ENCODE measurements around the gene WDR90. TPM values are rescaled to one million over a fixed set of nuclear protein-coding genes. Genes with fewer than 3 reads are reported as not detected.

The WDR90 gene
- total and polyA plus RNA-seq, 2 of the 13 experiments (the other 11 are each of a cell fraction or from before 2014, with no cell fraction given): 14.9 to 28.9 TPM

DNA sequence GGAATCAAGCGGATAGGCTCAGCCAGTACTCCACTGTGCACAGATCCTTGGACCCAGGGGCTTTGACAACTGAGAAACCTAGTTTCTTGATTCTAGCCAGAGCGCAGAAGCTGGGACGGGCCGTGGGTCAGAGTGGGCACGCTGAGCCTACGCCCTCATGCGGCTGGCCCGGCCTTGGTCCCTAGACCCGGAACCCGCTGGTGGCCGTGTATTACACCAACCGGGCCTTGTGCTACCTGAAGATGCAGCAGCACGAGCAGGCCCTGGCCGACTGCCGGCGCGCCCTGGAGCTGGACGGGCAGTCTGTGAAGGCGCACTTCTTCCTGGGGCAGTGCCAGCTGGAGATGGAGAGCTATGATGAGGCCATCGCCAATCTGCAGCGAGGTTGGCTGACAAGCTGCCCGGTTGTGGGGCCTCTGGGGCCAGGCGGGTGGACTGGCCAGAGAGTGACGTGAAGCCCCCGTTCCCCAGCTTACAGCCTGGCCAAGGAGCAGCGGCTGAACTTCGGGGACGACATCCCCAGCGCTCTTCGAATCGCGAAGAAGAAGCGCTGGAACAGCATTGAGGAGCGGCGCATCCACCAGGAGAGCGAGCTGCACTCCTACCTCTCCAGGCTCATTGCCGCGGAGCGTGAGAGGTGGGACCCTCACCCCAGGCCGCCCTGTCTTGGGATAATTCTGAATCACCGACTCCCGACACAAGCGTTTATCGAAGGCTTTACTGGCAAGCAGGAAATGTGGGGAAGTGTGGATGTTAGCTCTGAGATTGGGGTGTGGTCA lies 32.0 kb downstream of the WDR90 start (continued):
- peak; percentile 55; the same call in 1 of the 2 replicates for TF ChIP-seq SMAD1 (CRISPR knock-in tag; IDR thresholded peaks at IDR 0.05; ENCODE audit: borderline replicate concordance, low read depth)
- TF ChIP-seq, protein P1, sequence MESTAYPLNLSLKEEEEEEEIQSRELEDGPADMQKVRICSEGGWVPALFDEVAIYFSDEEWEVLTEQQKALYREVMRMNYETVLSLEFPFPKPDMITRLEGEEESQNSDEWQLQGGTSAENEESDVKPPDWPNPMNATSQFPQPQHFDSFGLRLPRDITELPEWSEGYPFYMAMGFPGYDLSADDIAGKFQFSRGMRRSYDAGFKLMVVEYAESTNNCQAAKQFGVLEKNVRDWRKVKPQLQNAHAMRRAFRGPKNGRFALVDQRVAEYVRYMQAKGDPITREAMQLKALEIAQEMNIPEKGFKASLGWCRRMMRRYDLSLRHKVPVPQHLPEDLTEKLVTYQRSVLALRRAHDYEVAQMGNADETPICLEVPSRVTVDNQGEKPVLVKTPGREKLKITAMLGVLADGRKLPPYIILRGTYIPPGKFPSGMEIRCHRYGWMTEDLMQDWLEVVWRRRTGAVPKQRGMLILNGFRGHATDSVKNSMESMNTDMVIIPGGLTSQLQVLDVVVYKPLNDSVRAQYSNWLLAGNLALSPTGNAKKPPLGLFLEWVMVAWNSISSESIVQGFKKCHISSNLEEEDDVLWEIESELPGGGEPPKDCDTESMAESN (CRISPR knock-in tag; conservative IDR thresholded peaks at IDR 0.05): 0 out of 2 replicates have a peak, but pooled peaks have one; percentile 15
- TF ChIP-seq TARDBP (CRISPR knock-in tag; IDR thresholded peaks at IDR 0.05): 0 out of 2 replicates have a peak, but pooled peaks have one; percentile 22
- TF ChIP-seq, protein P2, sequence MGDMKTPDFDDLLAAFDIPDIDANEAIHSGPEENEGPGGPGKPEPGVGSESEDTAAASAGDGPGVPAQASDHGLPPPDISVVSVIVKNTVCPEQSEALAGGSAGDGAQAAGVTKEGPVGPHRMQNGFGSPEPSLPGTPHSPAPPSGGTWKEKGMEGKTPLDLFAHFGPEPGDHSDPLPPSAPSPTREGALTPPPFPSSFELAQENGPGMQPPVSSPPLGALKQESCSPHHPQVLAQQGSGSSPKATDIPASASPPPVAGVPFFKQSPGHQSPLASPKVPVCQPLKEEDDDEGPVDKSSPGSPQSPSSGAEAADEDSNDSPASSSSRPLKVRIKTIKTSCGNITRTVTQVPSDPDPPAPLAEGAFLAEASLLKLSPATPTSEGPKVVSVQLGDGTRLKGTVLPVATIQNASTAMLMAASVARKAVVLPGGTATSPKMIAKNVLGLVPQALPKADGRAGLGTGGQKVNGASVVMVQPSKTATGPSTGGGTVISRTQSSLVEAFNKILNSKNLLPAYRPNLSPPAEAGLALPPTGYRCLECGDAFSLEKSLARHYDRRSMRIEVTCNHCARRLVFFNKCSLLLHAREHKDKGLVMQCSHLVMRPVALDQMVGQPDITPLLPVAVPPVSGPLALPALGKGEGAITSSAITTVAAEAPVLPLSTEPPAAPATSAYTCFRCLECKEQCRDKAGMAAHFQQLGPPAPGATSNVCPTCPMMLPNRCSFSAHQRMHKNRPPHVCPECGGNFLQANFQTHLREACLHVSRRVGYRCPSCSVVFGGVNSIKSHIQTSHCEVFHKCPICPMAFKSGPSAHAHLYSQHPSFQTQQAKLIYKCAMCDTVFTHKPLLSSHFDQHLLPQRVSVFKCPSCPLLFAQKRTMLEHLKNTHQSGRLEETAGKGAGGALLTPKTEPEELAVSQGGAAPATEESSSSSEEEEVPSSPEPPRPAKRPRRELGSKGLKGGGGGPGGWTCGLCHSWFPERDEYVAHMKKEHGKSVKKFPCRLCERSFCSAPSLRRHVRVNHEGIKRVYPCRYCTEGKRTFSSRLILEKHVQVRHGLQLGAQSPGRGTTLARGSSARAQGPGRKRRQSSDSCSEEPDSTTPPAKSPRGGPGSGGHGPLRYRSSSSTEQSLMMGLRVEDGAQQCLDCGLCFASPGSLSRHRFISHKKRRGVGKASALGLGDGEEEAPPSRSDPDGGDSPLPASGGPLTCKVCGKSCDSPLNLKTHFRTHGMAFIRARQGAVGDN (CRISPR knock-in tag; IDR thresholded peaks at IDR 0.05): peak; percentile 73
- no peak for TF ChIP-seq ZNF549 (CRISPR knock-in tag; IDR thresholded peaks at IDR 0.05)
- TF ChIP-seq, protein P3, sequence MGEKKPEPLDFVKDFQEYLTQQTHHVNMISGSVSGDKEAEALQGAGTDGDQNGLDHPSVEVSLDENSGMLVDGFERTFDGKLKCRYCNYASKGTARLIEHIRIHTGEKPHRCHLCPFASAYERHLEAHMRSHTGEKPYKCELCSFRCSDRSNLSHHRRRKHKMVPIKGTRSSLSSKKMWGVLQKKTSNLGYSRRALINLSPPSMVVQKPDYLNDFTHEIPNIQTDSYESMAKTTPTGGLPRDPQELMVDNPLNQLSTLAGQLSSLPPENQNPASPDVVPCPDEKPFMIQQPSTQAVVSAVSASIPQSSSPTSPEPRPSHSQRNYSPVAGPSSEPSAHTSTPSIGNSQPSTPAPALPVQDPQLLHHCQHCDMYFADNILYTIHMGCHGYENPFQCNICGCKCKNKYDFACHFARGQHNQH (CRISPR knock-in tag; IDR thresholded peaks at IDR 0.05): 0 out of 2 replicates have a peak, but pooled peaks have one; percentile 4
- no peak for TF ChIP-seq RNF2 (conservative IDR thresholded peaks at IDR 0.05; ENCODE audit: low read depth)
- peak; percentile 53; the same call in 1 of the 2 replicates for TF ChIP-seq HOXA3 (CRISPR knock-in tag; IDR thresholded peaks at IDR 0.05)
- no peak for TF ChIP-seq ZNF776 (CRISPR knock-in tag; IDR thresholded peaks at IDR 0.05)
- TF ChIP-seq THAP11 (CRISPR knock-in tag; IDR thresholded peaks at IDR 0.05): 0 out of 2 replicates have a peak, but pooled peaks have one; percentile 16
- TF ChIP-seq, protein P4, sequence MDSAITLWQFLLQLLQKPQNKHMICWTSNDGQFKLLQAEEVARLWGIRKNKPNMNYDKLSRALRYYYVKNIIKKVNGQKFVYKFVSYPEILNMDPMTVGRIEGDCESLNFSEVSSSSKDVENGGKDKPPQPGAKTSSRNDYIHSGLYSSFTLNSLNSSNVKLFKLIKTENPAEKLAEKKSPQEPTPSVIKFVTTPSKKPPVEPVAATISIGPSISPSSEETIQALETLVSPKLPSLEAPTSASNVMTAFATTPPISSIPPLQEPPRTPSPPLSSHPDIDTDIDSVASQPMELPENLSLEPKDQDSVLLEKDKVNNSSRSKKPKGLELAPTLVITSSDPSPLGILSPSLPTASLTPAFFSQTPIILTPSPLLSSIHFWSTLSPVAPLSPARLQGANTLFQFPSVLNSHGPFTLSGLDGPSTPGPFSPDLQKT (CRISPR knock-in tag; IDR thresholded peaks at IDR 0.05; ENCODE audit: borderline replicate concordance): no peak
- peak; percentile 62; the same call in 1 of the 2 replicates for TF ChIP-seq ZNF253 (CRISPR knock-in tag; IDR thresholded peaks at IDR 0.05; ENCODE audit: borderline replicate concordance)
- TF ChIP-seq, protein P5, sequence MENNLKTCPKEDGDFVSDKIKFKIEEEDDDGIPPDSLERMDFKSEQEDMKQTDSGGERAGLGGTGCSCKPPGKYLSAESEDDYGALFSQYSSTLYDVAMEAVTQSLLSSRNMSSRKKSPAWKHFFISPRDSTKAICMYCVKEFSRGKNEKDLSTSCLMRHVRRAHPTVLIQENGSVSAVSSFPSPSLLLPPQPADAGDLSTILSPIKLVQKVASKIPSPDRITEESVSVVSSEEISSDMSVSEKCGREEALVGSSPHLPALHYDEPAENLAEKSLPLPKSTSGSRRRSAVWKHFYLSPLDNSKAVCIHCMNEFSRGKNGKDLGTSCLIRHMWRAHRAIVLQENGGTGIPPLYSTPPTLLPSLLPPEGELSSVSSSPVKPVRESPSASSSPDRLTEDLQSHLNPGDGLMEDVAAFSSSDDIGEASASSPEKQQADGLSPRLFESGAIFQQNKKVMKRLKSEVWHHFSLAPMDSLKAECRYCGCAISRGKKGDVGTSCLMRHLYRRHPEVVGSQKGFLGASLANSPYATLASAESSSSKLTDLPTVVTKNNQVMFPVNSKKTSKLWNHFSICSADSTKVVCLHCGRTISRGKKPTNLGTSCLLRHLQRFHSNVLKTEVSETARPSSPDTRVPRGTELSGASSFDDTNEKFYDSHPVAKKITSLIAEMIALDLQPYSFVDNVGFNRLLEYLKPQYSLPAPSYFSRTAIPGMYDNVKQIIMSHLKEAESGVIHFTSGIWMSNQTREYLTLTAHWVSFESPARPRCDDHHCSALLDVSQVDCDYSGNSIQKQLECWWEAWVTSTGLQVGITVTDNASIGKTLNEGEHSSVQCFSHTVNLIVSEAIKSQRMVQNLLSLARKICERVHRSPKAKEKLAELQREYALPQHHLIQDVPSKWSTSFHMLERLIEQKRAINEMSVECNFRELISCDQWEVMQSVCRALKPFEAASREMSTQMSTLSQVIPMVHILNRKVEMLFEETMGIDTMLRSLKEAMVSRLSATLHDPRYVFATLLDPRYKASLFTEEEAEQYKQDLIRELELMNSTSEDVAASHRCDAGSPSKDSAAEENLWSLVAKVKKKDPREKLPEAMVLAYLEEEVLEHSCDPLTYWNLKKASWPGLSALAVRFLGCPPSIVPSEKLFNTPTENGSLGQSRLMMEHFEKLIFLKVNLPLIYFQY (CRISPR knock-in tag; IDR thresholded peaks at IDR 0.05; ENCODE audit: borderline replicate concordance): peak; percentile 97
- TF ChIP-seq KDM2A (CRISPR knock-in tag; IDR thresholded peaks at IDR 0.05; ENCODE audit: borderline replicate concordance, low read depth): peak; percentile 78; the same call in 1 of the 2 replicates
- TF ChIP-seq ZBTB38 (CRISPR knock-in tag; IDR thresholded peaks at IDR 0.05): no peak; the same call in 1 of the 2 replicates
- no peak for TF ChIP-seq HMGA1 (CRISPR knock-in tag; conservative IDR thresholded peaks at IDR 0.05)
